GM12878 (cell line): ENCODE data around the gene PCDH7. TPM values are rescaled to one million over a fixed set of nuclear protein-coding genes. Genes with fewer than 3 reads are reported as not detected.

ENCODE experiments used
- ATAC-seq: fragments of 200-7000 bp; cut with Tn5 transposase; 3 replicates; pipeline ENCODE4 v1.9.1; 2020; ENCODE audit warnings: mild to moderate bottlenecking, moderate library complexity
- BruUV-seq: library from RNA; stranded (reverse); fragments of 400-500 nt; replicated peaks from 2 replicates; lab custom pipeline; 2021; lab: Mats Ljungman, UMichigan
- CTCF ChIA-PET: fragments of 300-600 bp; sonication (Branson Sonifier 250); formaldehyde crosslinking; extraction: SDS; loops from one replicate; lab custom pipeline; 2021; ENCODE audit warnings: inconsistent platforms; lab: Yijun Ruan, JAX
- POLR2A ChIA-PET: fragments of 350-600 bp; formaldehyde crosslinking; extraction: SDS; loops from one replicate; lab custom pipeline; 2021; ENCODE audit warnings: inconsistent platforms; lab: Charles Lee
- RAD21 ChIA-PET: fragments of 300-600 bp; sonication (Branson Sonifier 250); formaldehyde crosslinking; loops from one replicate; lab custom pipeline; 2023; ENCODE audit warnings: antibody characterized with exemption; ENCODE audit not compliant: unreplicated experiment; lab: Charles Lee
- SMC1A ChIA-PET: fragments of 300-600 bp; sonication (Branson Sonifier 250); formaldehyde crosslinking; loops from one replicate; lab custom pipeline; 2023; ENCODE audit not compliant: unreplicated experiment, uncharacterized antibody; lab: Charles Lee
- DNase-seq: peaks from one replicate; pipeline ENCODE4 v3.0.0-alpha.2; 2011; ENCODE audit warnings: low read depth, low spot score
- FAIRE-seq: peaks from 3 replicates; lab custom pipeline; 2011; peaks lifted over from hg19 to GRCh38; lab: Jason Lieb, UNC
- H2AFZ ChIP-seq: 2 replicates; pipeline ENCODE4 v1.6.0; 2011; ENCODE audit warnings: low read depth, low read length, control low read depth; ENCODE audit not compliant: control insufficient read depth
- H3K27ac ChIP-seq: 2 replicates; pipeline ENCODE4 v1.5.1; 2011; ENCODE audit warnings: control low read depth; ENCODE audit not compliant: control insufficient read depth, insufficient read depth
- H3K27me3 ChIP-seq, 2 experiments: replicated peaks in 1 of 2; 2 replicates each; pipeline versions ENCODE4 v1.6.0 to v1.6.1; 2011; ENCODE audit warnings: low read length in 1 of 2; ENCODE audit not compliant: control insufficient read depth in 2 of 2, insufficient read depth in 2 of 2
- H3K36me3 ChIP-seq, 2 experiments: 2 replicates each; pipeline ENCODE4 v1.5.1; 2011; ENCODE audit warnings: low read length in 1 of 2; ENCODE audit not compliant: control insufficient read depth in 2 of 2, insufficient read depth in 2 of 2
- H3K4me1 ChIP-seq: 2 replicates; pipeline ENCODE4 v1.6.1; 2011; ENCODE audit warnings: mild to moderate bottlenecking, low read length, moderate library complexity, mixed read lengths; ENCODE audit not compliant: control insufficient read depth, insufficient read depth
- H3K4me2 ChIP-seq: 2 replicates; pipeline ENCODE4 v1.6.0; 2011; ENCODE audit warnings: control low read depth; ENCODE audit not compliant: control insufficient read depth, insufficient read depth
- H3K4me3 ChIP-seq: fragments of 200-600 bp; sonication (generic); 2 replicates; pipeline ENCODE4 v1.5.1; 2016
- H3K79me2 ChIP-seq: 2 replicates; pipeline ENCODE4 v1.6.0; 2011; ENCODE audit warnings: low read length; ENCODE audit not compliant: control insufficient read depth, insufficient read depth
- H3K9ac ChIP-seq: 2 replicates; pipeline ENCODE4 v1.8.0; 2011; ENCODE audit warnings: low read length, control low read depth, mixed read lengths; ENCODE audit not compliant: control insufficient read depth, insufficient read depth
- H3K9me3 ChIP-seq: replicated peaks from 3 replicates; pipeline ENCODE4 v1.5.1; 2011; ENCODE audit warnings: mild to moderate bottlenecking, low read length; ENCODE audit not compliant: control insufficient read depth, insufficient read depth
- H4K20me1 ChIP-seq: 2 replicates; pipeline ENCODE4 v1.6.0; 2011; ENCODE audit not compliant: control insufficient read depth, insufficient read depth
- BCL11A ChIP-seq: IDR thresholded peaks from 2 replicates; pipeline ENCODE4 v1.6.1; 2011; ENCODE audit warnings: low read depth, low read length
- CREM ChIP-seq: IDR thresholded peaks from 2 replicates; pipeline ENCODE4 v1.6.1; 2014; ENCODE audit warnings: antibody characterized with exemption, low read depth
- EED ChIP-seq: sonication (generic); IDR thresholded peaks from 2 replicates; pipeline ENCODE4 v1.6.1; 2016; ENCODE audit warnings: antibody characterized with exemption, low read depth
- EGR1 ChIP-seq, 2 experiments: IDR thresholded peaks; 1 replicate in 1 of 2; 2 replicates in 1 of 2; pipeline ENCODE4 v1.6.1; 2011 to 2012; ENCODE audit warnings: low read depth in 2 of 2, low read length in 2 of 2, borderline replicate concordance in 1 of 2, mild to moderate bottlenecking in 1 of 2, moderate library complexity in 1 of 2
- ESRRA ChIP-seq: IDR thresholded peaks from 2 replicates; pipeline ENCODE4 v1.6.1; 2012; ENCODE audit warnings: mild to moderate bottlenecking, low read length, improper control_type of control experiment
- HDAC2 ChIP-seq: fragments of 200-600 bp; sonication (generic); IDR thresholded peaks from 2 replicates; pipeline ENCODE4 v1.6.1; 2017
- HDAC6 ChIP-seq: fragments of 200-600 bp; sonication (generic); IDR thresholded peaks from one replicate; pipeline ENCODE4 v1.8.0; 2017; ENCODE audit warnings: antibody characterized with exemption; ENCODE audit not compliant: unreplicated experiment
- MYB ChIP-seq: fragments of 150-350 bp; IDR thresholded peaks from 2 replicates; pipeline ENCODE4 v1.6.1; 2014; ENCODE audit warnings: mild to moderate bottlenecking, low read depth, low read length, borderline replicate concordance
- NFYA ChIP-seq: IDR thresholded peaks from 2 replicates; pipeline ENCODE4 v1.6.1; 2011; ENCODE audit warnings: low read depth, mild to moderate bottlenecking, low read length, improper control_type of control experiment, borderline replicate concordance
- PKNOX1 ChIP-seq: fragments of 450-650 bp; IDR thresholded peaks from 2 replicates; pipeline ENCODE4 v1.6.1; 2016; ENCODE audit warnings: mild to moderate bottlenecking
- PML ChIP-seq: IDR thresholded peaks from 2 replicates; pipeline ENCODE4 v1.6.1; 2012; ENCODE audit warnings: low read length, inconsistent platforms
- RAD21 ChIP-seq: IDR thresholded peaks from 2 replicates; pipeline ENCODE4 v1.6.1; 2011; ENCODE audit warnings: mild to moderate bottlenecking, low read depth, low read length, moderate library complexity; ENCODE audit not compliant: insufficient read depth
- SIN3A ChIP-seq: IDR thresholded peaks from 2 replicates; pipeline ENCODE4 v1.6.1; 2012; ENCODE audit warnings: low read depth, low read length, improper control_type of control experiment
- SMC3 ChIP-seq: IDR thresholded peaks from 2 replicates; pipeline ENCODE4 v1.6.1; 2011; ENCODE audit warnings: low read length, improper control_type of control experiment, borderline replicate concordance
- SREBF2 ChIP-seq: IDR thresholded peaks from 2 replicates; pipeline ENCODE4 v1.6.1; 2012; ENCODE audit warnings: mild to moderate bottlenecking, low read length
- TCF3 ChIP-seq: IDR thresholded peaks from 2 replicates; pipeline ENCODE4 v1.6.1; 2012; ENCODE audit warnings: low read depth, mild to moderate bottlenecking, low read length, borderline replicate concordance; ENCODE audit not compliant: insufficient read depth
- ZNF207 ChIP-seq: fragments of 450-650 bp; IDR thresholded peaks from 2 replicates; pipeline ENCODE4 v1.6.1; 2014; ENCODE audit warnings: antibody characterized with exemption, mild to moderate bottlenecking, borderline replicate concordance
- WGBS: methylation state at CpG from one replicate; pipeline ENCODE4 v1.1.6; 2016; ENCODE audit warnings: low lambda C conversion rate; ENCODE audit not compliant: insufficient replicate concordance, insufficient coverage; ENCODE audit errors: missing lambda C conversion rate; 5-methylcytosine and 5-hydroxymethylcytosine counted together
- in situ Hi-C: fragments of 300-500 bp; cut with MboI; formaldehyde crosslinking; loops from 9 replicates; pipeline ENCODE4 v1.14.3; 2018; ENCODE audit warnings: mixed read lengths
- intact Hi-C: fragments of 100-400 bp; cut with micrococcal nuclease; formaldehyde crosslinking; loops from one replicate; pipeline ENCODE4 v1.14.2; 2022; ENCODE audit not compliant: unreplicated experiment
- polyA plus RNA-seq, 11 experiments: library from polyadenylated mRNA; depleted of rRNA in 4 of 11; unstranded in 6 of 11; stranded (reverse) in 5 of 11; fragments of >200 nt; fragmentation: Nextera tagmentation in 4 of 11; fragmentation: Illumina TruSeq in 1 of 11; extraction: Ambion mirVana in 4 of 11; extraction: Trizol in 1 of 11; gene quantifications; 1 replicate in 1 of 11; 2 replicates in 10 of 11; pipeline versions ENCODE4 v1.2.1 to v1.2.3, GENCODE V29; 2011 to 2016; ENCODE audit warnings: inconsistent platforms in 2 of 11, missing spikeins in 2 of 11, low read depth in 1 of 11
- total RNA-seq, 4 experiments: library from RNA; depleted of rRNA in 3 of 4; stranded (reverse); fragments of >200 nt in 3 of 4; fragmentation: Illumina TruSeq in 1 of 4; extraction: Trizol in 1 of 4; gene quantifications; 2 replicates each; pipeline versions ENCODE4 v1.2.1 to v1.2.3, GENCODE V29; 2013 to 2021
- TF ChIP-seq, protein P1 (sequence below): fragments of 450-650 bp; IDR thresholded peaks from 2 replicates; pipeline ENCODE4 v1.6.1; 2016; ENCODE audit warnings: mild to moderate bottlenecking
- TF ChIP-seq, protein P2 (sequence below): fragments of 450-650 bp; IDR thresholded peaks from 2 replicates; pipeline ENCODE4 v1.6.1; 2014; ENCODE audit warnings: mild to moderate bottlenecking

PCDH7 gene
- total and polyA plus RNA-seq, 10 of the 15 experiments (the other 5 are each of a cell fraction or from before 2014, with no cell fraction given): 0.02 to 0.06 (median 0.03) TPM; not detected in 7

DNA sequence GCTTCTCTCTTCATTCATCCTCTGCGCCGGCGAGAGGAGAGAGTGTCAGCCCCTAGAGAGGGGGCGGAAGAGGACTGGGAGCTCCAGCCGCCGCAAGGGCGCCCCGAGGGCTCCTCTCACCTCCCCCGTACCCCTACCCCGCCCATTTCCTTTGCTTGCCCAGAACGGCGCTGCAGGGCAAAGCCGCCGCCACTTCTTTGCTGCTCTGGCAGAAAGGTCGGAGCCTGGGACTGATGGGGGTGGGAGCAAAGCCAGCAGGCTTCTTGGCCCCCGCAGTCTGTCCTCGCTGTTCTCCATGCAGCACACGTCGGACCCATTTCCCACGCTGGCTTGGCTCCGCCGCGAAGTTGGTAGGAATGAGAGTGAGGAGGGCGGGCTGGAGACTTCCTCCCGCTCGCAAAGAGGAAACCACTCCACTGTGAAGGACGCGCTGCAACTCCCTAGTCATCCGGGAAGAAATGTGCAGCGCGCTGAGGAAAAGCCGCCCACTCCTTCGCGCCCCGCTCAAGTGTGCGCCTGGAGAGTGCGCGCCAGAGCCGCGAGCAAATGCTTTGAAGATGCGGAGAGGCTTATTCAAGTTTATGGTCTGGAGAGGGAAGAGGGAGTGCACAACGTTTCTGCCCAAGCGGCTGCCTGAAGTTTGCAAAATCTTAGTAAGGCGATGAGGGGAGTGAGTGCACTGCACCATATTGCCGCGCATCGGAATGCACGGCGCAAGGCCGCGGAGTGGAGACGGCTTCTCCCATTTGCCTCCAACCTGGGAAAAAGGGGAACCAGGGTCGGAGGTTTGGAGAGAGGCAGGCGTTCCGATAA lies 2.8 kb upstream of the PCDH7 start (continued):
- TF ChIP-seq, protein P1, sequence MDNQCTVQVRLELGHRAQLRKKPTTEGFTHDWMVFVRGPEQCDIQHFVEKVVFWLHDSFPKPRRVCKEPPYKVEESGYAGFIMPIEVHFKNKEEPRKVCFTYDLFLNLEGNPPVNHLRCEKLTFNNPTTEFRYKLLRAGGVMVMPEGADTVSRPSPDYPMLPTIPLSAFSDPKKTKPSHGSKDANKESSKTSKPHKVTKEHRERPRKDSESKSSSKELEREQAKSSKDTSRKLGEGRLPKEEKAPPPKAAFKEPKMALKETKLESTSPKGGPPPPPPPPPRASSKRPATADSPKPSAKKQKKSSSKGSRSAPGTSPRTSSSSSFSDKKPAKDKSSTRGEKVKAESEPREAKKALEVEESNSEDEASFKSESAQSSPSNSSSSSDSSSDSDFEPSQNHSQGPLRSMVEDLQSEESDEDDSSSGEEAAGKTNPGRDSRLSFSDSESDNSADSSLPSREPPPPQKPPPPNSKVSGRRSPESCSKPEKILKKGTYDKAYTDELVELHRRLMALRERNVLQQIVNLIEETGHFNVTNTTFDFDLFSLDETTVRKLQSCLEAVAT: no peak
- 0 out of 3 replicates have a peak, but pooled peaks of 1 of the 2 experiments have one; percentile 14 for TF ChIP-seq EGR1 (IDR thresholded peaks at IDR 0.05; ENCODE audit: borderline replicate concordance in 1 of 2, low read depth in 2 of 2, low read length in 2 of 2)

DNA sequence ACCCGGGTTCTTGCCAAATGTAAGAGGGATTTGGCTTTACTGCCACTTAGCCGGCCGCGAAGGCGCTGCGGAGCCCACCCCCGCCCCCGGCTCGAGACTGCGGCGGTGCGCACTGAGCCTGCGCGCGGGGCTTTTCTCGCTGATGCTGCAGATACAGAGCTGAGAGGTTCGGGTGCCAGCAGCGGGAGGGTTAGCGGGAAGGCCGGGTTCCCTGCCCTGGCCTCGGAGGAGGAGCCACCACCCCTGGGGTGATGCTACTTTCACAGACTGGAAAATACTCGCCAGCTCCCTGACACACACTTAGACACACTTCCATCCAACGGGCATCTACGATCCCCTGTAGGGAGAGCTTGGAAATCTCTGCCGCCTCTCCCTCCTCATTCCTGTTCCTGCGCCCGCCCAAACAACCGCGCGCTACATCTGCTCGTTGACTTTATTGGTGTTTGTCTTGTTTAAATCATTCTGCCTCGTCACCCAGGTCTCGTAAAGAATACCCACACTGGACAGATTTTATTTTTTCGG lies 2.1 kb upstream of the PCDH7 start:
- Histone ChIP-seq H2AFZ (no peak overlapping the region), H3K4me3 (no peak overlapping the region), H3K4me1 (no peaks in the 10 kb centered on the region), H3K9ac (no peak overlapping the region), H4K20me1 (no peaks in the 10 kb centered on the region), H3K27ac (no peak overlapping the region), H3K4me2 (0 out of 2 replicates have a peak overlapping the region, but pooled peaks have one; percentile 3), H3K9me3 (peaks cover 2% of the 10 kb centered on the region; the same call in 1 of the 3 replicates), H3K79me2 (no peaks in the 10 kb centered on the region), H3K27me3 (peaks cover 15 to 17% of the 10 kb centered on the region in 2 experiments), H3K36me3 (no peaks in the 10 kb centered on the region)
- RAD21 ChIA-PET: no interaction called here
- POLR2A ChIA-PET: no interaction called here
- intact Hi-C loops: loop anchor here (10.0 kb wide), 2 partner anchors 287 to 333 kb away; no protein-coding TSS in a partner anchor
- no peak for FAIRE-seq
- 40% methylated on average over 33 of the region's 34 CpGs for WGBS
- in situ Hi-C loops: loop anchor here (25.0 kb wide), 1 partner anchor 944 kb away; no protein-coding TSS in a partner anchor
- SMC1A ChIA-PET: no interaction called here
- CTCF ChIA-PET: interaction anchor here (0.6 kb wide), 1 partner anchor 8 kb away, joined by 3 read pairs; no protein-coding TSS in a partner anchor
- DNase-seq: no peak
- ATAC-seq: peak; percentile 10; the same call in 1 of the 3 replicates
- no TSS peak for BruUV-seq
- TF ChIP-seq SMC3 (no peak), ZNF207 (no peak), EGR1 (IDR thresholded peaks at IDR 0.05; ENCODE audit: borderline replicate concordance in 1 of 2, low read depth in 2 of 2, low read length in 2 of 2) (no peak), ESRRA (no peak), BCL11A (no peak), HDAC6 (no peak), SREBF2 (no peak), PML (no peak), MYB (no peak), HDAC2 (no peak), RAD21 (no peak), NFYA (no peak), SIN3A (no peak), CREM (no peak), PKNOX1 (no peak), EED (no peak), TCF3 (no peak)
- TF ChIP-seq, protein P2, sequence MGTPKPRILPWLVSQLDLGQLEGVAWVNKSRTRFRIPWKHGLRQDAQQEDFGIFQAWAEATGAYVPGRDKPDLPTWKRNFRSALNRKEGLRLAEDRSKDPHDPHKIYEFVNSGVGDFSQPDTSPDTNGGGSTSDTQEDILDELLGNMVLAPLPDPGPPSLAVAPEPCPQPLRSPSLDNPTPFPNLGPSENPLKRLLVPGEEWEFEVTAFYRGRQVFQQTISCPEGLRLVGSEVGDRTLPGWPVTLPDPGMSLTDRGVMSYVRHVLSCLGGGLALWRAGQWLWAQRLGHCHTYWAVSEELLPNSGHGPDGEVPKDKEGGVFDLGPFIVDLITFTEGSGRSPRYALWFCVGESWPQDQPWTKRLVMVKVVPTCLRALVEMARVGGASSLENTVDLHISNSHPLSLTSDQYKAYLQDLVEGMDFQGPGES: no peak
